GM12878 (cell line): Measurements from ENCODE around the gene TOMM22. TPM values are rescaled to one million over a fixed set of nuclear protein-coding genes. Genes with fewer than 3 reads are reported as not detected.

ENCODE experiments used
- BACH1 ChIP-seq: fragments of 450-650 bp; IDR thresholded peaks from 2 replicates; pipeline ENCODE4 v1.6.1; 2017; ENCODE audit warnings: mild to moderate bottlenecking, borderline replicate concordance
- BHLHE40 ChIP-seq, 2 experiments: fragments of 450-650 bp in 1 of 2; IDR thresholded peaks; 2 replicates each; pipeline ENCODE4 v1.6.1; 2011 to 2017; ENCODE audit warnings: low read depth in 2 of 2, borderline replicate concordance in 1 of 2, improper control_type of control experiment in 1 of 2, low read length in 1 of 2, mild to moderate bottlenecking in 1 of 2
- CHD1 ChIP-seq: IDR thresholded peaks from 2 replicates; pipeline ENCODE4 v1.6.1; 2012; ENCODE audit warnings: low read depth, low read length, improper control_type of control experiment
- EZH2 ChIP-seq: IDR thresholded peaks from 2 replicates; pipeline ENCODE4 v1.6.1; 2012; ENCODE audit warnings: low read depth, mild to moderate bottlenecking, control low read depth, inconsistent platforms, low read length, borderline replicate concordance; ENCODE audit not compliant: control insufficient read depth
- HDAC6 ChIP-seq: fragments of 200-600 bp; sonication (generic); IDR thresholded peaks from one replicate; pipeline ENCODE4 v1.8.0; 2017; ENCODE audit warnings: antibody characterized with exemption; ENCODE audit not compliant: unreplicated experiment
- IRF5 ChIP-seq: fragments of 450-650 bp; IDR thresholded peaks from 2 replicates; pipeline ENCODE4 v1.6.1; 2017; ENCODE audit warnings: borderline replicate concordance
- POLR2AphosphoS5 ChIP-seq: IDR thresholded peaks from 2 replicates; pipeline ENCODE4 v1.6.1; 2011; ENCODE audit warnings: mild to moderate bottlenecking, low read length, inconsistent platforms
- PRDM15 ChIP-seq: fragments of 450-650 bp; formaldehyde crosslinking; IDR thresholded peaks from 2 replicates; pipeline ENCODE4 v1.4.0; 2020; ENCODE audit warnings: mild to moderate bottlenecking, moderate library complexity
- SIX5 ChIP-seq: IDR thresholded peaks from 2 replicates; pipeline ENCODE4 v1.6.1; 2011; ENCODE audit warnings: mild to moderate bottlenecking, low read depth, low read length, moderate library complexity; ENCODE audit not compliant: severe bottlenecking
- ZNF207 ChIP-seq: fragments of 450-650 bp; IDR thresholded peaks from 2 replicates; pipeline ENCODE4 v1.6.1; 2014; ENCODE audit warnings: antibody characterized with exemption, mild to moderate bottlenecking, borderline replicate concordance
- ZNF687 ChIP-seq: fragments of 450-650 bp; IDR thresholded peaks from 2 replicates; pipeline ENCODE4 v1.6.1; 2017; ENCODE audit warnings: mild to moderate bottlenecking, moderate library complexity
- ZSCAN29 ChIP-seq: fragments of 450-650 bp; IDR thresholded peaks from 2 replicates; pipeline ENCODE4 v1.6.1; 2017; ENCODE audit warnings: mild to moderate bottlenecking, moderate library complexity
- polyA plus RNA-seq, 11 experiments: library from polyadenylated mRNA; depleted of rRNA in 4 of 11; unstranded in 6 of 11; stranded (reverse) in 5 of 11; fragments of >200 nt; fragmentation: Nextera tagmentation in 4 of 11; fragmentation: Illumina TruSeq in 1 of 11; extraction: Ambion mirVana in 4 of 11; extraction: Trizol in 1 of 11; gene quantifications; 1 replicate in 1 of 11; 2 replicates in 10 of 11; pipeline versions ENCODE4 v1.2.1 to v1.2.3, GENCODE V29; 2011 to 2016; ENCODE audit warnings: inconsistent platforms in 2 of 11, missing spikeins in 2 of 11, low read depth in 1 of 11
- total RNA-seq, 4 experiments: library from RNA; depleted of rRNA in 3 of 4; stranded (reverse); fragments of >200 nt in 3 of 4; fragmentation: Illumina TruSeq in 1 of 4; extraction: Trizol in 1 of 4; gene quantifications; 2 replicates each; pipeline versions ENCODE4 v1.2.1 to v1.2.3, GENCODE V29; 2013 to 2021
- TF ChIP-seq, protein P1 (sequence below): IDR thresholded peaks from 2 replicates; pipeline ENCODE4 v1.6.1; 2011; ENCODE audit warnings: low read depth, low read length, improper control_type of control experiment, borderline replicate concordance
- TF ChIP-seq, protein P2 (sequence below): fragments of 450-650 bp; IDR thresholded peaks from 2 replicates; pipeline ENCODE4 v1.6.1; 2016; ENCODE audit warnings: mild to moderate bottlenecking

Gene TOMM22
- total and polyA plus RNA-seq, 10 of the 15 experiments (the other 5 are each of a cell fraction or from before 2014, with no cell fraction given), result 37.6 to 197 (median 94.9) TPM

DNA sequence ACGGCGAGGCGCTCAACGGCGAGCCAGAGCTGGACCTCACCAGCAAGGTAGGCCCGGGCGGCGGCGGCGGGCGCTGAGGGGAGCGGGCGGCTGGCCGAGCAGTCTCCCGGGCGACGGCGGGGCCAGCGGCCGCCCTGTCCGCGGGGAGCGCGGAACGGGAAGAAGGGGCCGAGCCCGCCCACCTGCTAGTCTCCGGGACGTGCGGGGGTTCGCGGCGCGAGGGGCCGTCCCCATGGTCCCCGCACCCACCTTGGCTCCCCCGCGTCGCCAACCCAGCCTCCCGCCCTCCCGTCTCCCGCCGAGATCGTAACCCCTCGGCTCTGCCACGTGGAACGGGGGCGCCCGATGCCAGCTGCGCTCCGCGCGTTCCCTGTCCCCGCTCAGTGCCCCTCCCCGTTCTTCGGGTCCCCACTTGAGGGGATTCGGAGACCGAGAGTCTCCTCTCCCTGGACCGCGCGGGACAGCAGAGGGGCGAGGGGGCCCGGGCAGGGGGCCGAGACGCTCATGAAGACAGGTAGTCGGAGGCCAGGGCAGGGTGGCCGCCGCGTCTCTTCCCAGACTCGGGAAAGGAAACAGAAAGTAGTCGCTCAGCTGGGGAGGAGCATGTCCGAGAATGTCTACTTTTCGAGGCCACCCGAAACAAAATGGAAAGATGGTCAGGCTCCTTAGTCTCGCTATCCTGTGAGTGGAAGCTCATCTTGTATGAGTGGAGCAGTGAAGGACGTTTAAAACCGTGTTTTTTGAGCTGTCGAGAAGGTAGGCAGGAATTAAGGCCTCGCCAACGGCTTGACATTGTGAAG is 24.5 kb downstream of the TOMM22 start (continued):
- TF ChIP-seq ZNF687, result peak; percentile 45
- no peak for TF ChIP-seq CHD1
- TF ChIP-seq, protein P1, sequence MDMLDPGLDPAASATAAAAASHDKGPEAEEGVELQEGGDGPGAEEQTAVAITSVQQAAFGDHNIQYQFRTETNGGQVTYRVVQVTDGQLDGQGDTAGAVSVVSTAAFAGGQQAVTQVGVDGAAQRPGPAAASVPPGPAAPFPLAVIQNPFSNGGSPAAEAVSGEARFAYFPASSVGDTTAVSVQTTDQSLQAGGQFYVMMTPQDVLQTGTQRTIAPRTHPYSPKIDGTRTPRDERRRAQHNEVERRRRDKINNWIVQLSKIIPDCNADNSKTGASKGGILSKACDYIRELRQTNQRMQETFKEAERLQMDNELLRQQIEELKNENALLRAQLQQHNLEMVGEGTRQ, result no peak
- TF ChIP-seq ZNF207, result peak; percentile 36; the same call in 1 of the 2 replicates
- TF ChIP-seq PRDM15, result no peak
- TF ChIP-seq HDAC6, result no peak
- TF ChIP-seq EZH2, result no peak
- no peak for TF ChIP-seq SIX5
- TF ChIP-seq BHLHE40 (IDR thresholded peaks at IDR 0.05; ENCODE audit: borderline replicate concordance in 1 of 2, low read depth in 2 of 2, low read length in 1 of 2), result no peak; a peak in 1 of 4 replicates
- peak; percentile 90 for TF ChIP-seq BACH1
- TF ChIP-seq, protein P2, sequence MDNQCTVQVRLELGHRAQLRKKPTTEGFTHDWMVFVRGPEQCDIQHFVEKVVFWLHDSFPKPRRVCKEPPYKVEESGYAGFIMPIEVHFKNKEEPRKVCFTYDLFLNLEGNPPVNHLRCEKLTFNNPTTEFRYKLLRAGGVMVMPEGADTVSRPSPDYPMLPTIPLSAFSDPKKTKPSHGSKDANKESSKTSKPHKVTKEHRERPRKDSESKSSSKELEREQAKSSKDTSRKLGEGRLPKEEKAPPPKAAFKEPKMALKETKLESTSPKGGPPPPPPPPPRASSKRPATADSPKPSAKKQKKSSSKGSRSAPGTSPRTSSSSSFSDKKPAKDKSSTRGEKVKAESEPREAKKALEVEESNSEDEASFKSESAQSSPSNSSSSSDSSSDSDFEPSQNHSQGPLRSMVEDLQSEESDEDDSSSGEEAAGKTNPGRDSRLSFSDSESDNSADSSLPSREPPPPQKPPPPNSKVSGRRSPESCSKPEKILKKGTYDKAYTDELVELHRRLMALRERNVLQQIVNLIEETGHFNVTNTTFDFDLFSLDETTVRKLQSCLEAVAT, result 0 out of 2 replicates have a peak, but pooled peaks have one; percentile 45
- peak; percentile 64; the same call in 1 of the 2 replicates for TF ChIP-seq ZSCAN29
- TF ChIP-seq POLR2AphosphoS5, result no peak; the same call in 1 of the 2 replicates
- TF ChIP-seq IRF5, result no peak
